ENCODE data around the gene KDM4C. TPM values are rescaled to one million over a fixed set of nuclear protein-coding genes. Genes with fewer than 3 reads are reported as not detected.
"Not testable (repeated sequence)": the region's sequence is repeated elsewhere in the genome, so short reads cannot be mapped to it uniquely, and the experiment has no call there.

KDM4C gene
- total RNA-seq, 2 donors from 2014 or later, result 12.8 to 31.5 TPM

DNA sequence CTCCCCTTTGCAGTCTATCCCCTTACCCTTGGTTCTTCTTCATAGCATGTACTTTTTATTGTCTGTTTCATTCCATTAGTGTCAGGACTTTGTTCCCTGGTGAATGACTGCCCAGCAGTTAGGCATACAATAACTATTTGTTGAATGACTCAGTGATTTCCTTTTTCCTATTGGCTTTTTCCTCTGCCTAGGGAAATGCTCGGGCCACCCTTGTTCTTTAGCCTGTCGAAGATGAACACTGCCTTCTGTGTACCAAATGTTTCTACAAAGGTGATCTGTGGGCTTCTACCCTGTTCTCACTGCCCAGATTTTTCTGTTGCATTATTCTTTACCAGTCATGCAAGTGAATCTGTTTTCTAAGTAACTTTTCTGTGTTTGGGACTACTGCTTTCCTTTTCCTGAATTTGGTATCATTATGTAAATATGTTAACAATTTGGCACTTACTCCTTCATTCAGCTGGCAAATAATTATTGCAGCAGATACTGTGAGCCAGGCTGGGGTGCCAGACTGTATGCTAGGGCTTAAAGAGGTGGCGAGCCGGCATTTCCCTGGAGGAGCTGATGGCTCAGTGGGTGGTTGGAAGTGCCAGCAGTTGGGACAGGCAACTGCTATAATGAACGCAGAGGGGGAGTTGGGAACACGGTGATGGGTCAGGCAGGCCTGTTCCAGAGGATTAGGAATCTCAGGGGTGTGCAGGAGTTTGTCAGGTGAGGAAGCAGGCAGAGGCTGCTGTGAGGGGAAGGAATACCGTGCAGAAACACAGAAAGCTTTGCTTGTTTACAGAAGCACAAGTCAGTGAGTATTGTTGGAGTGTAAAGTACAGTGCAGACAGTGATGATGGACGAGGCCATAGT lies 30.6 kb downstream of the KDM4C start:
- WGBS, 2 experiments (ENCODE audit: insufficient coverage in 1 of 2, insufficient read length in 1 of 2), result 28 to 40% methylated on average over 4 to 8 of the region's 8 CpGs
- H3K4me1 Mint-ChIP-seq, result peaks cover 38% of the 10 kb centered on the region

DNA sequence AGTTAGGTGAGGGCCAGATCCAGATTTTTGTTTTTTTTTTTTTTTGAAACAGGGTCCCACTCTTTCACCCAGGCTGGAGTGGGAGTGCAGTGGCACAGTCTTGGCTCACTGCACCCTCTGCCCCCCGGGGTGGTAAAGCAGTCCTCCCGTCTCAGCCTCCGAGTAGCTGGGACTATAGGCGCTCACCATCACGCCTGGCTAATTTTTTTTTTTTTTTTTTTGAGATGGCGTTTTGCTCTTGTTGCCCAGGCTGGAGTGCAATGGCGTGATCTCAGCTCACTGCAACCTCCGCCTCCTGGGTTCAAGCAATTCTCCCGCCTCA lies 31.2 kb downstream of the KDM4C start:
- H3K27me3 ChIP-seq (ENCODE audit: control insufficient read depth, insufficient read depth, low read length, poor library complexity, severe bottlenecking); H3K4me1 ChIP-seq (ENCODE audit: control insufficient read depth, insufficient read depth, low read length); H3K27ac ChIP-seq (ENCODE audit: low read depth, low read length); H3K9me3 ChIP-seq (ENCODE audit: control insufficient read depth, low read length); DNase-seq; H3K9ac ChIP-seq (ENCODE audit: extremely low read depth, low read length, poor library complexity, severe bottlenecking); H3K4me3 ChIP-seq (ENCODE audit: low read length); H3K9me3 Mint-ChIP-seq; H3K27me3 Mint-ChIP-seq (ENCODE audit: insufficient read depth): not testable (repeated sequence)
- Mint-ChIP-seq H3K36me3 (ENCODE audit: low read depth) (peaks cover 13% of the 10 kb centered on the region), H3K27ac (peak overlapping the region; percentile 92), H3K4me3 (peak overlapping the region; percentile 23), H3K4me1 (peaks cover 34% of the 10 kb centered on the region)
- 78 to 89% methylated on average over 3 to 9 of the region's 9 CpGs for WGBS, 2 experiments (ENCODE audit: insufficient coverage in 1 of 2, insufficient read length in 1 of 2)
- peaks cover 15% of the 10 kb centered on the region for H3K36me3 ChIP-seq (ENCODE audit: control insufficient read depth, insufficient read depth, low read length)

More for the DNA sequence above, 30.6 kb downstream of the KDM4C start:
- H3K27me3 Mint-ChIP-seq (ENCODE audit: insufficient read depth), result no peaks in the 10 kb centered on the region
- H3K4me3 Mint-ChIP-seq, result peak overlapping the region; percentile 23
- H3K27me3 ChIP-seq (ENCODE audit: control insufficient read depth, insufficient read depth, low read length, poor library complexity, severe bottlenecking), result no peaks in the 10 kb centered on the region
- no peaks in the 10 kb centered on the region for H3K9me3 Mint-ChIP-seq
- TF ChIP-seq, protein P1, sequence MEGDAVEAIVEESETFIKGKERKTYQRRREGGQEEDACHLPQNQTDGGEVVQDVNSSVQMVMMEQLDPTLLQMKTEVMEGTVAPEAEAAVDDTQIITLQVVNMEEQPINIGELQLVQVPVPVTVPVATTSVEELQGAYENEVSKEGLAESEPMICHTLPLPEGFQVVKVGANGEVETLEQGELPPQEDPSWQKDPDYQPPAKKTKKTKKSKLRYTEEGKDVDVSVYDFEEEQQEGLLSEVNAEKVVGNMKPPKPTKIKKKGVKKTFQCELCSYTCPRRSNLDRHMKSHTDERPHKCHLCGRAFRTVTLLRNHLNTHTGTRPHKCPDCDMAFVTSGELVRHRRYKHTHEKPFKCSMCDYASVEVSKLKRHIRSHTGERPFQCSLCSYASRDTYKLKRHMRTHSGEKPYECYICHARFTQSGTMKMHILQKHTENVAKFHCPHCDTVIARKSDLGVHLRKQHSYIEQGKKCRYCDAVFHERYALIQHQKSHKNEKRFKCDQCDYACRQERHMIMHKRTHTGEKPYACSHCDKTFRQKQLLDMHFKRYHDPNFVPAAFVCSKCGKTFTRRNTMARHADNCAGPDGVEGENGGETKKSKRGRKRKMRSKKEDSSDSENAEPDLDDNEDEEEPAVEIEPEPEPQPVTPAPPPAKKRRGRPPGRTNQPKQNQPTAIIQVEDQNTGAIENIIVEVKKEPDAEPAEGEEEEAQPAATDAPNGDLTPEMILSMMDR (conservative IDR thresholded peaks at IDR 0.05), result no peak
- H3K27ac ChIP-seq (ENCODE audit: low read depth, low read length), result no peak overlapping the region
- DNase-seq, result peak; percentile 94
- peak overlapping the region; percentile 21 for H3K9ac ChIP-seq (ENCODE audit: extremely low read depth, low read length, poor library complexity, severe bottlenecking)
- H3K4me3 ChIP-seq (ENCODE audit: low read length), result no peak overlapping the region
- H3K4me1 ChIP-seq (ENCODE audit: control insufficient read depth, insufficient read depth, low read length), result peaks cover 6% of the 10 kb centered on the region
- no peaks in the 10 kb centered on the region for H3K9me3 ChIP-seq (ENCODE audit: control insufficient read depth, low read length)
- peak overlapping the region; percentile 92 for H3K27ac Mint-ChIP-seq
- H3K36me3 ChIP-seq (ENCODE audit: control insufficient read depth, insufficient read depth, low read length), result peaks cover 9% of the 10 kb centered on the region
- peaks cover 10% of the 10 kb centered on the region for H3K36me3 Mint-ChIP-seq (ENCODE audit: low read depth)

DNA sequence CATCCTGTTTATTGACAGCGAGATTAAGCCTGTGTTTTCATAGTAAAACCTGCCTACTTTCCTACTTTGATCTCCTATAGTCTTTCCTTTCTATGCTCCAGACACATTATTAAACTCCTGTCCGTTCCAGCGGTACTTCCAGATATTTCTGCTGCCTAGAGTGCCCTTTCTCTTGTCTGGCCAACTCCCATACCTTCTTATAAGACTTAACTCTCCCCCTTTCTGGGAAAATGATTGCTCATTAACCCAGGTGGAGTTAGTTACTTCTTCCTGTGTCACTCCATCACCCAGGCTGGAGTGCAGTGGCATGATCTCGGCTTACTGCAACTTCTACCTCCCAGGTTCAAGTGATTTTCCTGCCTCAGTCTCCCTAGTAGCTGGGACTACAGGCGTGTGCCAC lies 33.1 kb downstream of the KDM4C start:
- no peak for DNase-seq
- Histone ChIP-seq H3K9ac (ENCODE audit: extremely low read depth, low read length, poor library complexity, severe bottlenecking) (no peak overlapping the region), H3K36me3 (ENCODE audit: control insufficient read depth, insufficient read depth, low read length) (peaks cover 23% of the 10 kb centered on the region), H3K27ac (ENCODE audit: low read depth, low read length) (no peak overlapping the region), H3K4me1 (ENCODE audit: control insufficient read depth, insufficient read depth, low read length) (peaks cover 2% of the 10 kb centered on the region), H3K27me3 (ENCODE audit: control insufficient read depth, insufficient read depth, low read length, poor library complexity, severe bottlenecking) (no peaks in the 10 kb centered on the region), H3K4me3 (ENCODE audit: low read length) (no peak overlapping the region), H3K9me3 (ENCODE audit: control insufficient read depth, low read length) (peaks cover 4% of the 10 kb centered on the region)
- 88 to 95% methylated on average over 4 to 5 of the region's 5 CpGs for WGBS, 2 experiments (ENCODE audit: insufficient coverage in 1 of 2, insufficient read length in 1 of 2)
- TF ChIP-seq, protein P1 (conservative IDR thresholded peaks at IDR 0.05), result no peak
- Mint-ChIP-seq H3K9me3 (no peaks in the 10 kb centered on the region), H3K36me3 (ENCODE audit: low read depth) (peaks cover 20% of the 10 kb centered on the region), H3K4me3 (no peak overlapping the region), H3K27me3 (ENCODE audit: insufficient read depth) (no peaks in the 10 kb centered on the region), H3K4me1 (peaks cover 28% of the 10 kb centered on the region), H3K27ac (peak overlapping the region; percentile 58)

Measured in endodermal cell (in vitro differentiated cells).